Loucy (cell line): ENCODE results near the gene PHACTR1.

ENCODE experiments used
- H2AFZ ChIP-seq: fragments of 200-600 bp; sonication (generic); 2 replicates; pipeline ENCODE4 v1.6.0; 2016; ENCODE audit warnings: antibody characterized with exemption, mild to moderate bottlenecking, low read length, moderate library complexity
- H3F3A ChIP-seq: fragments of 200-600 bp; 2 replicates; pipeline ENCODE4 v1.6.0; 2016; ENCODE audit warnings: antibody characterized with exemption, low read depth, mild to moderate bottlenecking
- H3K27me3 ChIP-seq: fragments of 200-600 bp; sonication (generic); 2 replicates; pipeline ENCODE4 v1.6.1; 2014; ENCODE audit warnings: low read length, mild to moderate bottlenecking; ENCODE audit not compliant: insufficient read depth, poor library complexity, severe bottlenecking
- H3K36me3 ChIP-seq: fragments of 200-600 bp; sonication (generic); 2 replicates; pipeline ENCODE4 v1.6.1; 2016; ENCODE audit warnings: low read length; ENCODE audit not compliant: insufficient read depth
- H3K4me1 ChIP-seq: fragments of 200-600 bp; sonication (generic); 2 replicates; pipeline ENCODE4 v1.5.1; 2014; ENCODE audit warnings: low read length, mild to moderate bottlenecking; ENCODE audit not compliant: insufficient read depth, poor library complexity, severe bottlenecking
- H3K4me2 ChIP-seq: fragments of 200-600 bp; sonication (generic); 2 replicates; pipeline ENCODE4 v1.6.0; 2014; ENCODE audit warnings: antibody characterized with exemption, low read length, low read depth, mild to moderate bottlenecking; ENCODE audit not compliant: poor library complexity, severe bottlenecking
- H3K4me3 ChIP-seq: fragments of 200-600 bp; sonication (generic); 2 replicates; pipeline ENCODE4 v1.5.1; 2014; ENCODE audit warnings: low read length, mild to moderate bottlenecking, mixed read lengths; ENCODE audit not compliant: poor library complexity, severe bottlenecking
- H3K79me2 ChIP-seq: fragments of 200-600 bp; sonication (generic); 2 replicates; pipeline ENCODE4 v1.6.1; 2014; ENCODE audit warnings: low read length; ENCODE audit not compliant: insufficient read depth
- H3K9ac ChIP-seq: fragments of 200-600 bp; sonication (generic); 2 replicates; pipeline ENCODE4 v1.6.0; 2014; ENCODE audit warnings: mild to moderate bottlenecking, low read depth, low read length, moderate library complexity; ENCODE audit not compliant: poor library complexity, severe bottlenecking
- H3K9me2 ChIP-seq: fragments of 200-600 bp; sonication (generic); replicated peaks from 2 replicates; pipeline ENCODE4 v1.6.1; 2016; ENCODE audit warnings: low read depth, low read length, mixed read lengths
- H3K9me3 ChIP-seq: fragments of 200-600 bp; sonication (generic); 2 replicates; pipeline ENCODE4 v1.6.1; 2014; ENCODE audit warnings: mild to moderate bottlenecking, antibody characterized with exemption, low read length, low read depth; ENCODE audit not compliant: insufficient read depth
- H4K20me1 ChIP-seq: fragments of 200-600 bp; sonication (generic); 2 replicates; pipeline ENCODE4 v1.6.0; 2014; ENCODE audit warnings: antibody characterized with exemption, low read length, mild to moderate bottlenecking; ENCODE audit not compliant: insufficient read depth, poor library complexity, severe bottlenecking
- CTCF ChIP-seq: fragments of 200-600 bp; sonication (generic); conservative IDR thresholded peaks from 2 replicates; pipeline ENCODE4 v1.5.1; 2014; ENCODE audit warnings: mild to moderate bottlenecking, antibody characterized with exemption, low read length
- EZH2phosphoT487 ChIP-seq: fragments of 200-600 bp; IDR thresholded peaks from 2 replicates; pipeline ENCODE4 v1.6.1; 2018; ENCODE audit warnings: antibody characterized with exemption, mild to moderate bottlenecking, moderate library complexity, borderline replicate concordance

The PHACTR1 gene

GRCh38 chr6:12951415-12951814 is 234.8 kb downstream of the PHACTR1 start:
- peaks cover 33% of the 10 kb centered on the region for H3K4me1 ChIP-seq
- no peaks in the 10 kb centered on the region for H3K79me2 ChIP-seq
- no peak overlapping the region for H2AFZ ChIP-seq
- H3K36me3 ChIP-seq = no peaks in the 10 kb centered on the region
- no peaks in the 10 kb centered on the region for H3F3A ChIP-seq
- H3K9ac ChIP-seq = no peak overlapping the region
- no peaks in the 10 kb centered on the region for H4K20me1 ChIP-seq
- no peaks in the 10 kb centered on the region for H3K27me3 ChIP-seq
- no peak overlapping the region for H3K4me3 ChIP-seq
- H3K9me3 ChIP-seq = no peaks in the 10 kb centered on the region
- TF ChIP-seq EZH2phosphoT487 (no peak), CTCF (no peak)
- no peaks in the 10 kb centered on the region for H3K9me2 ChIP-seq
- no peak overlapping the region for H3K4me2 ChIP-seq

- Histone ChIP-seq H4K20me1 (no peaks in the 10 kb centered on the region), H3K79me2 (no peaks in the 10 kb centered on the region), H3K27me3 (no peaks in the 10 kb centered on the region), H3K36me3 (no peaks in the 10 kb centered on the region), H2AFZ (no peak overlapping the region), H3K4me2 (no peak overlapping the region), H3K4me1 (peaks cover 30% of the 10 kb centered on the region), H3K9ac (no peak overlapping the region), H3K4me3 (no peak overlapping the region), H3K9me2 (no peaks in the 10 kb centered on the region), H3F3A (no peaks in the 10 kb centered on the region), H3K9me3 (no peaks in the 10 kb centered on the region)
- TF ChIP-seq CTCF (no peak), EZH2phosphoT487 (no peak)
Observed at GRCh38 chr6:12952318-12952717, 235.8 kb downstream of the PHACTR1 start.

GRCh38 chr6:12955956-12956355 is 239.4 kb downstream of the PHACTR1 start:
- no peaks in the 10 kb centered on the region for H4K20me1 ChIP-seq
- no peak overlapping the region for H3K4me2 ChIP-seq
- 0 out of 2 replicates have a peak overlapping the region, but pooled peaks have one; percentile 17 for H2AFZ ChIP-seq
- no peak overlapping the region for H3K4me3 ChIP-seq
- H3K9me3 ChIP-seq = no peaks in the 10 kb centered on the region
- H3K4me1 ChIP-seq = peaks cover 31% of the 10 kb centered on the region
- TF ChIP-seq CTCF (no peak), EZH2phosphoT487 (no peak)
- no peak overlapping the region for H3K9ac ChIP-seq
- H3K79me2 ChIP-seq = no peaks in the 10 kb centered on the region
- no peaks in the 10 kb centered on the region for H3K36me3 ChIP-seq
- no peaks in the 10 kb centered on the region for H3F3A ChIP-seq
- no peaks in the 10 kb centered on the region for H3K27me3 ChIP-seq
- H3K9me2 ChIP-seq = no peaks in the 10 kb centered on the region
